ENCODE measurements around the gene INPP5E. TPM values are rescaled to one million over a fixed set of nuclear protein-coding genes. Genes with fewer than 3 reads are reported as not detected.

The INPP5E gene
- total and polyA plus RNA-seq, 2 experiments from 2014 or later = 5.3 to 7.1 TPM

GRCh38 chr9:136403538-136403914 is 36.1 kb downstream of the INPP5E start:
- no peaks in the 10 kb centered on the region for H4K20me1 ChIP-seq (ENCODE audit: insufficient read depth, poor library complexity, severe bottlenecking)
- no peaks in the 10 kb centered on the region for H3K27me3 ChIP-seq
- no peak overlapping the region for H3K4me3 ChIP-seq
- no peaks in the 10 kb centered on the region for H3K36me3 ChIP-seq (replicated peaks; ENCODE audit: insufficient read depth, low read depth)
- peaks cover 16% of the 10 kb centered on the region for H3K79me2 ChIP-seq
- no peak overlapping the region for H3K27ac ChIP-seq
- no peak overlapping the region for H3K4me2 ChIP-seq
- H3K4me1 ChIP-seq (ENCODE audit: insufficient read depth) = peaks cover 9% of the 10 kb centered on the region
- H3K9me3 ChIP-seq (ENCODE audit: low read depth) = no peaks in the 10 kb centered on the region
- no peak overlapping the region for H2AFZ ChIP-seq
- DNase-seq (ENCODE audit: low spot score) = no peak
- 95% methylated on average over 5 of the region's 5 CpGs for WGBS (ENCODE audit: low lambda C conversion rate, missing lambda C conversion rate)
- no peak for TF ChIP-seq EZH2phosphoT487 (IDR thresholded peaks at IDR 0.05; ENCODE audit: low read depth, severe bottlenecking, unreplicated experiment)
- TF ChIP-seq CTCF (IDR thresholded peaks at IDR 0.05; ENCODE audit: poor library complexity) = no peak
- no peak for TF ChIP-seq EZH2 (IDR thresholded peaks at IDR 0.05; ENCODE audit: borderline replicate concordance)
- H3K9me2 ChIP-seq (replicated peaks; ENCODE audit: insufficient read depth) = no peaks in the 10 kb centered on the region

- 83% methylated on average over 13 of the region's 13 CpGs for WGBS (ENCODE audit: low lambda C conversion rate, missing lambda C conversion rate)
Measured at GRCh38 chr9:136402067-136402466, 37.6 kb downstream of the INPP5E start.

GRCh38 chr9:136401173-136401922 is 38.3 kb downstream of the INPP5E start:
- no peaks in the 10 kb centered on the region for H3K27me3 ChIP-seq
- TF ChIP-seq EZH2phosphoT487 (IDR thresholded peaks at IDR 0.05; ENCODE audit: low read depth, severe bottlenecking, unreplicated experiment) = no peak
- TF ChIP-seq CTCF (IDR thresholded peaks at IDR 0.05; ENCODE audit: poor library complexity) = no peak
- no peak for TF ChIP-seq EZH2 (IDR thresholded peaks at IDR 0.05; ENCODE audit: borderline replicate concordance)
- H3K4me2 ChIP-seq = no peak overlapping the region
- no peaks in the 10 kb centered on the region for H4K20me1 ChIP-seq (ENCODE audit: insufficient read depth, poor library complexity, severe bottlenecking)
- no peaks in the 10 kb centered on the region for H3K9me2 ChIP-seq (replicated peaks; ENCODE audit: insufficient read depth)
- H3K27ac ChIP-seq = no peak overlapping the region
- peaks cover 11% of the 10 kb centered on the region for H3K4me1 ChIP-seq (ENCODE audit: insufficient read depth)
- H3K79me2 ChIP-seq = peaks cover 27% of the 10 kb centered on the region
- DNase-seq (ENCODE audit: low spot score) = no peak
- WGBS (ENCODE audit: low lambda C conversion rate, missing lambda C conversion rate) = 89% methylated on average over 18 of the region's 18 CpGs
- no peak overlapping the region for H2AFZ ChIP-seq
- no peak overlapping the region for H3K4me3 ChIP-seq
- H3K9me3 ChIP-seq (ENCODE audit: low read depth) = no peaks in the 10 kb centered on the region
- no peaks in the 10 kb centered on the region for H3K36me3 ChIP-seq (replicated peaks; ENCODE audit: insufficient read depth, low read depth)

More at GRCh38 chr9:136402067-136402466, 37.6 kb downstream of the INPP5E start:
- TF ChIP-seq CTCF (IDR thresholded peaks at IDR 0.05; ENCODE audit: poor library complexity) (no peak), EZH2 (IDR thresholded peaks at IDR 0.05; ENCODE audit: borderline replicate concordance) (no peak), EZH2phosphoT487 (IDR thresholded peaks at IDR 0.05; ENCODE audit: low read depth, severe bottlenecking, unreplicated experiment) (no peak)
- Histone ChIP-seq H3K4me2 (no peak overlapping the region), H4K20me1 (ENCODE audit: insufficient read depth, poor library complexity, severe bottlenecking) (no peaks in the 10 kb centered on the region), H3K4me3 (no peak overlapping the region), H3K36me3 (replicated peaks; ENCODE audit: insufficient read depth, low read depth) (no peaks in the 10 kb centered on the region), H3K9me3 (ENCODE audit: low read depth) (no peaks in the 10 kb centered on the region), H3K4me1 (ENCODE audit: insufficient read depth) (peaks cover 11% of the 10 kb centered on the region), H3K9me2 (replicated peaks; ENCODE audit: insufficient read depth) (no peaks in the 10 kb centered on the region), H2AFZ (no peak overlapping the region), H3K27me3 (no peaks in the 10 kb centered on the region), H3K27ac (no peak overlapping the region), H3K79me2 (peaks cover 26% of the 10 kb centered on the region)
- DNase-seq (ENCODE audit: low spot score) = no peak
